Astrocyte of the cerebellum (primary cell): Measurements from ENCODE around the gene PDCD5.

Experiments
- DNase-seq: peaks from one replicate; pipeline ENCODE4 v3.0.0-alpha.2; 2011; ENCODE audit warnings: low read depth
- H3K4me3 ChIP-seq: 2 replicates; pipeline ENCODE4 v1.5.1; 2011; ENCODE audit warnings: mild to moderate bottlenecking, low read depth, low read length, moderate library complexity
- in situ Hi-C: cut with HindIII; loops from 2 replicates; pipeline ENCODE4 v1.10.0; 2017; ENCODE audit warnings: low sequenced_read_pairs
- TF ChIP-seq, protein P1 (sequence below): IDR thresholded peaks from 2 replicates; pipeline ENCODE4 v1.5.1; 2012; ENCODE audit warnings: low read length, low read depth, moderate library complexity, mild to moderate bottlenecking; ENCODE audit errors: missing control alignments

The PDCD5 gene

DNA sequence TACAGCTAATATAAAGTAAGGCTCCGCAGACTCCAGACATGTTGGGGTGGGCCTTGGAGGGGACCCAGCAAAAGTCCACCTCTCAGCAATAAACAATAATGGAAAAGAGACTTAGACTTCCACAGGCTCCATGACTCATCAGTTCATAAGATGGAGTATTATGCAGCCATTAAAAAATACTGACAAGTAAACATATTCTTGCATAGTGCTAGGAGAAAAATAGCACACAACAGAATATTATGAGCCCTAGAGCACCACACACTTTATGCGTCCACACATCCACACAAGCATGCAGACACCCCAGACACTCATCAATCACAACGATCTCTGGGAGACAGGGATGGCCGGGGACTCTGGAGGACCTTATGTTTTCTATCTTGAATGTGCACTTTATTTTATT is 46.0 kb downstream of the PDCD5 start:
- TF ChIP-seq, protein P1, sequence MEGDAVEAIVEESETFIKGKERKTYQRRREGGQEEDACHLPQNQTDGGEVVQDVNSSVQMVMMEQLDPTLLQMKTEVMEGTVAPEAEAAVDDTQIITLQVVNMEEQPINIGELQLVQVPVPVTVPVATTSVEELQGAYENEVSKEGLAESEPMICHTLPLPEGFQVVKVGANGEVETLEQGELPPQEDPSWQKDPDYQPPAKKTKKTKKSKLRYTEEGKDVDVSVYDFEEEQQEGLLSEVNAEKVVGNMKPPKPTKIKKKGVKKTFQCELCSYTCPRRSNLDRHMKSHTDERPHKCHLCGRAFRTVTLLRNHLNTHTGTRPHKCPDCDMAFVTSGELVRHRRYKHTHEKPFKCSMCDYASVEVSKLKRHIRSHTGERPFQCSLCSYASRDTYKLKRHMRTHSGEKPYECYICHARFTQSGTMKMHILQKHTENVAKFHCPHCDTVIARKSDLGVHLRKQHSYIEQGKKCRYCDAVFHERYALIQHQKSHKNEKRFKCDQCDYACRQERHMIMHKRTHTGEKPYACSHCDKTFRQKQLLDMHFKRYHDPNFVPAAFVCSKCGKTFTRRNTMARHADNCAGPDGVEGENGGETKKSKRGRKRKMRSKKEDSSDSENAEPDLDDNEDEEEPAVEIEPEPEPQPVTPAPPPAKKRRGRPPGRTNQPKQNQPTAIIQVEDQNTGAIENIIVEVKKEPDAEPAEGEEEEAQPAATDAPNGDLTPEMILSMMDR: no peak

DNA sequence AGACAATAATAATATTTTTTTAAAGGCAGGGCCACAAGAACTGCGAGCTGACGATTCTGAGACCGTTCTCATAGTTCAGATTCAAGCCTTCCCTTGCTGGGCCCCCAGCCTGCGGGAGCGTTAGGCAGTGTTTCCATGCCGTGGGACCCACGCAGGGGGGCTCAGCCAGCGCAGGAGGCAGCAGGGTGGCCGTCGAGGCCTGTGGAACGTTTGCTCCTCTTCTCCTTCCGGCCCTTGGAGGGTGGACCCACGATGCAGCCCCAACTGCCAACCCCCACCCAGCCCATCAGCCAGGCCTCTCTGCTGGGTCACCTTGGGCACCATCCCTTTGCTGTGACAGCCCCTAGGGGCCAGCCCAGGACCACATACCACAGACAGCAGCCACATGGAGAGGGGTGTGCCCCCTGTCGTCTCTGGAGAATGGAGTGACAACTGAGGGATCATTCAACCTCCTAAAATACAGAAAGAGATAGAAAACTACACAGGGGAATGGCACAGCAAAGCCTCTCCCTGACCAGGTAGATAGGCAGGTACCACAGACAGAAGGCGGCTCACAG is 46.8 kb downstream of the PDCD5 start:
- TF ChIP-seq, protein P1: no peak
- H3K4me3 ChIP-seq: no peak overlapping the region
- in situ Hi-C loops: no loop called here
- no peak for DNase-seq

More for the DNA sequence above, 46.0 kb downstream of the PDCD5 start:
- no peak for DNase-seq
- H3K4me3 ChIP-seq: no peak overlapping the region
- in situ Hi-C loops: no loop called here

DNA sequence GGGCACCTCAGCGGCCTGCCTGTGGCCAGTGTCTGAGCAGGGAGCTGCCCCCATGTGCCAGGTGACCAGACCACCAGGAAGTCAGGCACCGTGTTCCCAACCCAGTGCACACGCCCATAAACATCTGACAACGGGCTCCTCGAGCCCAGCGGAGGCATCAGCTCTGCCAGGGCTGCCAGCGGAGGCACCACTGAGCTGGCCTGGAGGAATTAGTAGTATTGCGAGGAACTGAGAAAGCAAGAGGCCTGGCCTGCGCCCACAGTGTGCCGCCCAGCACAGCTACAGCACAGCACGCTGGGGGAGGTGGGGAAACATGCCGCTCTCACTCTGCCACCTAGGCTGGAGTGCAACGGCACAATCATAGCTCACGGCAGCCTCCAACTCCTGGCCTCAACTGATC is 49.3 kb downstream of the PDCD5 start:
- TF ChIP-seq, protein P1: no peak
- no peak overlapping the region for H3K4me3 ChIP-seq
- no peak for DNase-seq
- in situ Hi-C loops: no loop called here

DNA sequence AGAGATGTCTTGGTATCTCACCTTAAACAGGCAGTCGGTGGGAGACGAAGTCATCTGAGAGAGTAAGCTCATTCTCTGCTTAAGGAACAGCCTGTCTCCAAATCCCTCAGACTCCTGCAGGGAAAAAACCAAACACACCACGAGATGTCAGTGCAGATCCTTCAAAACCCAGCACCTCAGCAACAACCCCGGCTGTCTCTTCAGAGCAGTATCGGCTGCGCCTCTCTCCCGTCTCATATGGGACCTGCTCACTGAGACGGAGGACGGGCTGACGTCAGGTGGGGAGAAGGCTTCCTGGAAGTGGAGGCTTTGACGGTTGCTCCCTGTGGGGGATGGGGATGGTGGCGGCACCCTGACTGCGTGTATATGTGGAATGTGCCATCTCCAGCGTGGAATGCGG is 50.4 kb downstream of the PDCD5 start:
- no peak overlapping the region for H3K4me3 ChIP-seq
- DNase-seq: no peak
- in situ Hi-C loops: no loop called here
- TF ChIP-seq, protein P1: no peak
